Uterus (tissue), 2 donors: ENCODE data around the gene LSR.

ENCODE experiments used
- POLR2A ChIP-seq, 2 donors: fragments of 450-650 bp; IDR thresholded peaks; one replicate each; pipeline ENCODE4 v1.6.1; 2016; ENCODE audit warnings: antibody characterized with exemption in 2 of 2, mild to moderate bottlenecking in 1 of 2, moderate library complexity in 1 of 2
- TF ChIP-seq, protein P1 (sequence below), 4 experiments: fragments of 200-600 bp in 2 of 4; fragments of 450-650 bp in 2 of 4; sonication (generic) in 2 of 4; IDR thresholded peaks; one replicate each; pipeline ENCODE4 v1.5.1; 2016 to 2019; ENCODE audit warnings: antibody characterized with exemption in 4 of 4, mild to moderate bottlenecking in 2 of 4, moderate library complexity in 1 of 4

DNA sequence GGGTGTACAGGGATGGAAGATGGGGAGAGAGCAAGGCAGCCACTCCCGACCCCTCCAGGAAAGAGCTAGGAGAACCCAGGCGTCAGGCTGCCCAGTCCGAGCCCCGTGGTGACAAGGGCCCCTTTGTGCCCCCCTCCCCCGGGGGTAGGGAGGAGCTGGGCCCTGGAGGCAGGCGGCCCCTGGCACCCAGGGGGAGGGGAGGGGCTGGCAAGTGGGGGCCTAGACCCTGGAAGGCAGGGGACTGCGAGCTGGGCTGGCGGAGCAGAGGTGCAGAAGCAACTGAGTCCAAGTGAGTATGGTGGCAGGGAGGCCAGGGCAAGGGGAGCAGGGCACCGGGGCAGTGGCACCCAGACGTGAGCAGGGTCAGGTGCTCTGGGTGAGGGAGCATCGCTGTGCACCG lies 43.1 kb downstream of the LSR start, which contains the start of gene MAG:
- TF ChIP-seq, protein P1, sequence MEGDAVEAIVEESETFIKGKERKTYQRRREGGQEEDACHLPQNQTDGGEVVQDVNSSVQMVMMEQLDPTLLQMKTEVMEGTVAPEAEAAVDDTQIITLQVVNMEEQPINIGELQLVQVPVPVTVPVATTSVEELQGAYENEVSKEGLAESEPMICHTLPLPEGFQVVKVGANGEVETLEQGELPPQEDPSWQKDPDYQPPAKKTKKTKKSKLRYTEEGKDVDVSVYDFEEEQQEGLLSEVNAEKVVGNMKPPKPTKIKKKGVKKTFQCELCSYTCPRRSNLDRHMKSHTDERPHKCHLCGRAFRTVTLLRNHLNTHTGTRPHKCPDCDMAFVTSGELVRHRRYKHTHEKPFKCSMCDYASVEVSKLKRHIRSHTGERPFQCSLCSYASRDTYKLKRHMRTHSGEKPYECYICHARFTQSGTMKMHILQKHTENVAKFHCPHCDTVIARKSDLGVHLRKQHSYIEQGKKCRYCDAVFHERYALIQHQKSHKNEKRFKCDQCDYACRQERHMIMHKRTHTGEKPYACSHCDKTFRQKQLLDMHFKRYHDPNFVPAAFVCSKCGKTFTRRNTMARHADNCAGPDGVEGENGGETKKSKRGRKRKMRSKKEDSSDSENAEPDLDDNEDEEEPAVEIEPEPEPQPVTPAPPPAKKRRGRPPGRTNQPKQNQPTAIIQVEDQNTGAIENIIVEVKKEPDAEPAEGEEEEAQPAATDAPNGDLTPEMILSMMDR (IDR thresholded peaks at IDR 0.05): no peak
- no peak for TF ChIP-seq POLR2A (IDR thresholded peaks at IDR 0.05)
